HEK293T (cell line): Measurements from ENCODE around the gene LRIG3.

Source experiments
- CTCF ChIA-PET: fragments of 350-600 bp; formaldehyde crosslinking; extraction: SDS; loops from one replicate; lab custom pipeline; 2021; ENCODE audit warnings: antibody characterized with exemption, inconsistent platforms; lab: Yijun Ruan, JAX
- POLR2A ChIA-PET: fragments of 350-600 bp; formaldehyde crosslinking; extraction: SDS; loops from one replicate; lab custom pipeline; 2020; ENCODE audit warnings: antibody characterized with exemption, inconsistent platforms; lab: Yijun Ruan, JAX
- DNase-seq: peaks from one replicate; pipeline ENCODE4 v3.0.0; 2012; ENCODE audit warnings: mixed read lengths; ENCODE audit errors: extremely low spot score
- ARNT ChIP-seq: fragments of 450-650 bp; IDR thresholded peaks from 2 replicates; pipeline ENCODE4 v1.6.1; 2017; ENCODE audit warnings: mild to moderate bottlenecking
- BHLHE40 ChIP-seq: fragments of 450-650 bp; IDR thresholded peaks from 2 replicates; pipeline ENCODE4 v1.6.1; 2016; ENCODE audit warnings: mild to moderate bottlenecking, moderate library complexity, borderline replicate concordance
- CTBP1 ChIP-seq: fragments of 450-650 bp; IDR thresholded peaks from 2 replicates; pipeline ENCODE4 v1.6.1; 2016; ENCODE audit warnings: borderline replicate concordance
- ELF4 ChIP-seq: fragments of 450-650 bp; IDR thresholded peaks from 2 replicates; pipeline ENCODE4 v1.6.1; 2017; ENCODE audit warnings: antibody characterized with exemption
- FOXA1 ChIP-seq: fragments of 450-650 bp; IDR thresholded peaks from 2 replicates; pipeline ENCODE4 v1.6.1; 2016; ENCODE audit warnings: mild to moderate bottlenecking
- FOXK2 ChIP-seq: fragments of 450-650 bp; IDR thresholded peaks from 2 replicates; pipeline ENCODE4 v1.6.1; 2016; ENCODE audit warnings: mild to moderate bottlenecking
- FOXM1 ChIP-seq: fragments of 450-650 bp; IDR thresholded peaks from 2 replicates; pipeline ENCODE4 v1.6.1; 2017; ENCODE audit warnings: mild to moderate bottlenecking, borderline replicate concordance
- HDGF ChIP-seq: fragments of 450-650 bp; IDR thresholded peaks from 2 replicates; pipeline ENCODE4 v1.6.1; 2017; ENCODE audit warnings: antibody characterized with exemption, borderline replicate concordance
- L3MBTL2 ChIP-seq: fragments of 450-650 bp; conservative IDR thresholded peaks from 2 replicates; pipeline ENCODE4 v1.6.1; 2016; ENCODE audit warnings: mild to moderate bottlenecking
- LEF1 ChIP-seq: fragments of 450-650 bp; IDR thresholded peaks from 2 replicates; pipeline ENCODE4 v1.6.1; 2017; ENCODE audit warnings: mild to moderate bottlenecking, borderline replicate concordance
- NFRKB ChIP-seq: fragments of 450-650 bp; IDR thresholded peaks from 2 replicates; pipeline ENCODE4 v1.6.1; 2016; ENCODE audit warnings: mild to moderate bottlenecking, moderate library complexity
- SP1 ChIP-seq: fragments of 450-650 bp; IDR thresholded peaks from 2 replicates; pipeline ENCODE4 v1.6.1; 2017
- SUZ12 ChIP-seq: fragments of 450-650 bp; IDR thresholded peaks from 2 replicates; pipeline ENCODE4 v1.6.1; 2016; ENCODE audit warnings: mild to moderate bottlenecking
- TARDBP ChIP-seq: fragments of 450-650 bp; IDR thresholded peaks from 2 replicates; pipeline ENCODE4 v1.6.1; 2016
- ZNF384 ChIP-seq: fragments of 450-650 bp; IDR thresholded peaks from 2 replicates; pipeline ENCODE4 v1.6.1; 2016
- TF ChIP-seq, protein P1 (sequence below): fragments of 450-650 bp; IDR thresholded peaks from 2 replicates; pipeline ENCODE4 v1.6.1; 2016

The LRIG3 gene

DNA sequence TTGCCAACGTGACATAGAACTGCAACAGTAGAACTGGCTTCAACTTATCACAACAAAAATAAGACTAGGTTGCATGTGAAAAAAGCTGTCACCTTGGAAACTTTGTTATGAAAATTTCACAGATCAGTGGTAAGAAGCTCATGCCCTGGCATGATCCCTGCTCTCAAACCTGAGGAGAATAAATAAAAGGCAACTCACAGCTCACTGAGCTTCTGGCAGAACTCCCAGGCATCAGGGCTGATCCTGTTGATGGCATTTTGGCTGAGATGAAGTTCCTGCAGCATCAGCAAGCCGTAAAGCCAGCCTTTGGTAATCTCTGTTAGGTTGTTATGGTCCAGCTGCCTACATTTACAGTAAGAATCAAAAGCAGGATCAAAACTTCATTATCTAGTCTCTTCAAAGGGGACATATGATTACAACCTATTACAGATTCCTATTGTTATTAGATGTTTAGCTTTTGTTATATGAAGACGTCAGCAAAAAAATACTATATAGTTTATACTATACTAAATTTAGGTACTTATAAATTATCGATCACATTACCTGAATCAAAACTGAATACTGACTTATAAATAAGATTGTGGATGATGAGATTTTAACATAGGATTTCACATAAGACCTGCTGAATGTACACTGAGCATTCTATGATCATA is 32.0 kb downstream of the LRIG3 start:
- CTCF ChIA-PET: interaction anchor here (0.5 kb wide), 1 partner anchor 340 kb away, joined by 3 read pairs; no protein-coding TSS in a partner anchor
- TF ChIP-seq LEF1 (no peak), FOXA1 (no peak), NFRKB (no peak), SP1 (no peak), FOXK2 (no peak), ZNF384 (no peak), L3MBTL2 (no peak)
- DNase-seq: no peak
- POLR2A ChIA-PET: no interaction called here

DNA sequence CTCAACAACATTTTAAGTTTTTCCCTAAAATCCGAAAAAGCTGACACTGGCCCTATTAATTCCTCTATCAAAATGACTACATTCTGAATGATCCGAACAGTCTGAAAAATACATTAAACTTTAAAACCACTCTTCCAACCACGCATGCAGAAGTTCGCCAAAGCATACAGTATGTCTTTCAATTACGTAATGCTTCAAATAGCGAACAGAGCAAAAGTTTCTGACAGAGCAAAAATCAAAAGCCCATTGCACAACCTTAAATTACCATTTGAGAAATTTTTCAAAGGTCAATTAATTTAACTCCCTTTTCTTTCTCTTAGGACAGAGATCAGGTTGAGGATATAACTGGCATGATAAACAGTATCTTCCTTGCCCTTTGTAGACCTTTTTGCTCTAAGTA is 33.2 kb downstream of the LRIG3 start:
- TF ChIP-seq FOXK2 (no peak), NFRKB (no peak), L3MBTL2 (no peak), ELF4 (no peak), SP1 (no peak), HDGF (no peak), LEF1 (no peak)
- TF ChIP-seq, protein P1, sequence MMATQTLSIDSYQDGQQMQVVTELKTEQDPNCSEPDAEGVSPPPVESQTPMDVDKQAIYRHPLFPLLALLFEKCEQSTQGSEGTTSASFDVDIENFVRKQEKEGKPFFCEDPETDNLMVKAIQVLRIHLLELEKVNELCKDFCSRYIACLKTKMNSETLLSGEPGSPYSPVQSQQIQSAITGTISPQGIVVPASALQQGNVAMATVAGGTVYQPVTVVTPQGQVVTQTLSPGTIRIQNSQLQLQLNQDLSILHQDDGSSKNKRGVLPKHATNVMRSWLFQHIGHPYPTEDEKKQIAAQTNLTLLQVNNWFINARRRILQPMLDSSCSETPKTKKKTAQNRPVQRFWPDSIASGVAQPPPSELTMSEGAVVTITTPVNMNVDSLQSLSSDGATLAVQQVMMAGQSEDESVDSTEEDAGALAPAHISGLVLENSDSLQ: no peak

DNA sequence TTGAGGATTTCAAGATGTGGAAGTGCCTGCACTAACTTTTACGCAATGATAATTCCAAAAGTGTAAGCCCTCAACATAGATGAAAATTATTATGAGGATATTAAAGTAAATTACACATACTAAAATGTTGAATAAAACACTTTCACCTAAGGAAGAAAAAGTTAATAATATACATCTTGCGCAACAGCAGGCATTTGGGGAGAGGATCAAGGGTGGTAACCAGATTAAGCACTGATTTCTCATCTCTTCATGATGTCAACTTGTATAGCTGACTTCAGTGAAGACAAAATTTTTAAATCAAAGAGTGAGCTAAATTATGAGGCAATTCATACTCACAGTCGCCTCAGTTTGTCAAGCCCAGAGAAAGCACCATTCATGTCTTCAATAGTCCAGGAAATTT is 33.8 kb downstream of the LRIG3 start:
- DNase-seq: no peak
- ChIA-PET POLR2A (no interaction called here), CTCF (no interaction called here)
- TF ChIP-seq ARNT (no peak), L3MBTL2 (no peak)

More for the DNA sequence above, 33.2 kb downstream of the LRIG3 start:
- CTCF ChIA-PET: no interaction called here
- POLR2A ChIA-PET: no interaction called here
- no peak for DNase-seq

DNA sequence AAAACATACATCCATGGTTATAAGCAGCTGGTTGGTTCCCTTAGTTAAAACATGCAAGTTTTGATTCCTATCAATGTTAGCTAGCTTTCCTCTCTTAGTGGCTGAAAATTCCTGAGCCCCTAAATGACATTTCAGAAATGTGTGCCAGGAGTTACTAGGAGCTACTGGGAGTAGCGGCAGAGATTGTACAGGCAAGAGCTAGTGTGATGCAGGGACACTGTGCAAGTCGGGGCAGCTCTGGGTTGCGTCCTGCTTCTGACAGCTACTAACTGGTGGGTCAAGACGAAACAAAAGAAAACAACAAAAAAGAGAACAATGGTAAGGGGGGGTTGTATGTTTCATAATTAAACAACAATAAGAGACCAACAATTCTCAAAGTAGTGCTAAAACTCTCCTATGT is 35.4 kb downstream of the LRIG3 start:
- ChIA-PET CTCF (no interaction called here), POLR2A (interaction anchor here (1.0 kb wide), 1 partner anchor 35 kb away, joined by 3 read pairs; the partner anchor contains the start of gene LRIG3)
- DNase-seq: no peak
- TF ChIP-seq FOXM1: no peak
- TF ChIP-seq SUZ12: no peak
- no peak for TF ChIP-seq SP1
- no peak for TF ChIP-seq TARDBP
- TF ChIP-seq CTBP1: no peak
- TF ChIP-seq, protein P1: no peak
- TF ChIP-seq ZNF384: no peak
- no peak for TF ChIP-seq FOXA1
- no peak for TF ChIP-seq BHLHE40
- TF ChIP-seq NFRKB: no peak
- no peak for TF ChIP-seq ELF4
- no peak for TF ChIP-seq FOXK2
- no peak for TF ChIP-seq L3MBTL2

DNA sequence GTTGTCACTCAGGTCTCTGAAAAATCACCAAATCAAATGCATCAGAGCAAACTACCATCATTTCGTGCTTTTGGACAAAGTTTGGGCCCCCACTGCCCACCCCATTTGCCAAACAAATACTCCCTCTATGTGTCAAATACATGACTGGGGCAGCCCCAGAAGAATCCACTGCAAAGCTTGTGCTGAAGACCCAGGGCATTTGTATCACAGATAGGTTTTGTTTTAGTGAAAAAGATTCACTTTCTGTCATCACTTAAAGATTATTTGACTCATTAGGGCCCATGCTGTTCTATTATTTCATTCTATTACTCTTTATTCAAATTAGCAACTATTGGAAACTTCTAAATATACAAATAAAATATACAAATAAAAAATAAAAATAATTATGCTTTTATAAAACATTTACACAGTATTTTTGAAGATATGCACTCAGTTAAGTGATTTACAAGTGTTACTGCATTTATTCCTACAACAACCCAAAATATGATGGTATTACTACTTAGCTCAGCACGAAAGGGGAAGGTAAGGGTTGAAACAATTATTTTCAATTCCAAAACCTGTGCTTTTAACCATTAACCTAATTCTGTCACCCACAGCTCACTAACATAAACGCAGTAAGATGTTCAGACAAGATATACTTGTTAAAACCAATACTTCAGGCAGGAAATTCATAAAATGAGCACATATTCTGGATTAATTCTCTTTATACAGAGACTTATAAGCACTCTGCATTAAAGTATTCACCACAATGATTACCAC is 36.5 kb downstream of the LRIG3 start:
- CTCF ChIA-PET: no interaction called here
- no peak for DNase-seq
- POLR2A ChIA-PET: no interaction called here
- TF ChIP-seq TARDBP (no peak), SP1 (no peak), CTBP1 (no peak)

DNA sequence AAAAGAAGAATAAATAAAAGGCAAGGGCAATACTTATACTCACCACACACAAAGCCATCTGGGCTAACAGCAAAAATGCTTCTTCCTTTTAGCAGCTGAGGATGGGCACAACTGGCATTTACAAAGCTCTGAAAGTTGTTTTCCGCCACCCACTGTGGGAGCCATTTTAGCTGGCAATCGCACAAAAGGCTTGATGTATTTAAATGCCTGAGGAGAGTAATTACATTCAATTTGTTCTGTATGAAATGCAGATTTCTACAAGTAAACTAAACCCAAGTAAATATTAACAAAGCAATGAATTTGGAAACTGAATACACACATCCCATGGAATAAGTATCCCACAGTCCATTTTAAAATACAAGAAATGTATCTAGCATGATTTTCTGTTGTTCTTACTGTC is 37.5 kb downstream of the LRIG3 start:
- ChIA-PET CTCF (no interaction called here), POLR2A (no interaction called here)
- DNase-seq: no peak
- TF ChIP-seq ARNT (no peak), FOXM1 (no peak), FOXK2 (no peak), SUZ12 (no peak), SP1 (no peak), HDGF (no peak), LEF1 (no peak), ZNF384 (no peak), FOXA1 (no peak), L3MBTL2 (no peak), CTBP1 (no peak), NFRKB (no peak), TARDBP (no peak), BHLHE40 (no peak), ELF4 (no peak)
- TF ChIP-seq, protein P1: no peak

DNA sequence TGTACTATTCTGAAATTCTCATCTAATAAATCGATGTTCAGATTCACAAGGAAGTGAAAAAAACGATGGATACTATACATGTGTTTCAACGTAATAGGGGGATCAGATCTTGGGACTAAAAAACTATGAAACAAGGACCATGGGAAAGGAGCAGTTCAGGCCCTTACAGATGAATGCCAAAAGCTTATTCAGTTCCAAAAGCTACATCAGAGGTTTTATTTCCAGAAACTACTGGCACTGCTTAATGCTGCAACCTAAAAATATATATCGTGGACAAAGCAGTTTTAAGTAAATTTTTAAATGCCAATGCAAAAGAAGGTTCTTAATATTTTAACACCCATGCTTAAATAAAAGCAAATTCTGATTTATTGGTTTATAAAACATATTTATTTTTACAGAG is 38.5 kb downstream of the LRIG3 start:
- ChIA-PET POLR2A (interaction anchor here (0.7 kb wide), 1 partner anchor 38 kb away, joined by 3 read pairs; no protein-coding TSS in a partner anchor), CTCF (no interaction called here)
- TF ChIP-seq NFRKB: no peak
- no peak for TF ChIP-seq SP1
- no peak for TF ChIP-seq SUZ12
- no peak for TF ChIP-seq FOXM1
- no peak for TF ChIP-seq ELF4
- DNase-seq: no peak
